Right lobe of liver (tissue), 6 donors: ENCODE results near the gene BTBD17. TPM values are rescaled to one million over a fixed set of nuclear protein-coding genes. Genes with fewer than 3 reads are reported as not detected.

Experiments
- ATAC-seq, 4 donors: fragments of 200-7000 bp; cut with Tn5 transposase; one replicate each; pipeline ENCODE4 v1.9.1; 2020; ENCODE audit warnings: mild to moderate bottlenecking in 4 of 4, moderate library complexity in 4 of 4
- DNase-seq, 3 donors: peaks; one replicate each; pipeline ENCODE4 v3.0.0-alpha.2; 2020
- H3K27ac ChIP-seq, 3 donors: fragments of 200-600 bp; one replicate each; pipeline ENCODE4 v1.8.0; 2022
- H3K27me3 ChIP-seq, 2 donors: fragments of 200-600 bp; one replicate each; pipeline ENCODE4 v1.8.0; 2022
- H3K36me3 ChIP-seq, 4 donors: fragments of 200-600 bp; sonication (generic) in 1 of 4; one replicate each; pipeline versions ENCODE4 v1.5.1 to v1.8.0; 2017 to 2022; ENCODE audit warnings: control low read depth in 1 of 4
- H3K4me1 ChIP-seq, 4 donors: fragments of 200-600 bp; sonication (generic) in 1 of 4; one replicate each; pipeline versions ENCODE4 v1.5.1 to v1.8.0; 2017 to 2022; ENCODE audit warnings: control low read depth in 1 of 4
- H3K4me3 ChIP-seq, 3 donors: fragments of 200-600 bp; one replicate each; pipeline ENCODE4 v1.8.0; 2022
- H3K9me3 ChIP-seq, 4 donors: fragments of 200-600 bp; sonication (generic) in 1 of 4; one replicate each; pipeline versions ENCODE4 v1.5.1 to v1.8.0; 2017 to 2022; ENCODE audit warnings: control low read depth in 1 of 4
- CTCF ChIP-seq, 4 donors: fragments of 200-600 bp in 3 of 4; fragments of 450-650 bp in 1 of 4; IDR thresholded peaks; one replicate each; pipeline versions ENCODE4 v1.5.1 to v1.8.0; 2016 to 2022; ENCODE audit warnings: antibody characterized with exemption in 4 of 4, mild to moderate bottlenecking in 2 of 4
- POLR2A ChIP-seq: fragments of 450-650 bp; IDR thresholded peaks from one replicate; pipeline ENCODE4 v1.6.1; 2017; ENCODE audit warnings: antibody characterized with exemption, mild to moderate bottlenecking
- WGBS: methylation state at CpG from one replicate; pipeline ENCODE4 v1.1.6; 2018; ENCODE audit warnings: low coverage, low lambda C conversion rate; ENCODE audit not compliant: insufficient coverage; ENCODE audit errors: missing lambda C conversion rate; 5-methylcytosine and 5-hydroxymethylcytosine counted together
- intact Hi-C, 2 donors: fragments of 100-400 bp; cut with DNase I; formaldehyde crosslinking; loops; one replicate each; pipeline versions ENCODE4 v1.11.2 to v1.14.1; 2022
- total RNA-seq, 6 experiments: library from RNA; depleted of rRNA in 2 of 6; stranded (reverse); fragments of >200 nt in 2 of 6; fragmentation: NEBNext Ultra II Directional in 3 of 6; extraction: Animal tissue kit (Norgen Biotek cat#: 25700) in 3 of 6; gene quantifications; one replicate each; pipeline versions ENCODE4 v1.1.0 to v1.2.4, GENCODE V29; 2016 to 2023
- donor health status: DM: no; HTN: yes; CAD: no.
- donor health status: DM: no; HTN: no; CAD: no.
- donor health status: DM: no; HTN: no; CAD: no.
- donor health status: DM: no; HTN: yes; CAD: no.
- donor health status: DM: no; HTN: yes; CAD: no.

BTBD17 gene
- total RNA-seq, 6 experiments from 2014 or later, result not detected

GRCh38 chr17:74325743-74326379, 35.8 kb downstream of the BTBD17 start, which contains the start of gene KIF19:
TSS of gene KIF19 (plus strand) at chr17:74326226. CDS start at chr17:74326350, 124 bp downstream.
- DNase-seq, result peak in 1 of 3 donors; percentile 50
- H3K27me3 ChIP-seq, result no peaks in the 10 kb centered on the region
- intact Hi-C loops, result no loop called here
- H3K36me3 ChIP-seq, result no peaks in the 10 kb centered on the region
- peak; percentile 73 to 86 (median 79) for ATAC-seq
- peak within 1 kb of the TSS; percentile 2 to 33 (median 14) for H3K4me3 ChIP-seq
- WGBS, result no CpG with 5 or more reads among the region's 73 CpGs
- TF ChIP-seq CTCF (IDR thresholded peaks at IDR 0.05), result no peak
- no peak for TF ChIP-seq POLR2A
- no peaks in the 10 kb centered on the region for H3K9me3 ChIP-seq
- H3K4me1 ChIP-seq, result peaks cover 0 to 14% (median 0%) of the 10 kb centered on the region in 4 donors
- peak within 1 kb of the TSS in 1 of 3 donors; percentile 24 for H3K27ac ChIP-seq

- DNase-seq, result no peak
- Histone ChIP-seq H3K27me3 (no peaks in the 10 kb centered on the region), H3K36me3 (no peaks in the 10 kb centered on the region), H3K9me3 (no peaks in the 10 kb centered on the region), H3K4me1 (peaks cover 0 to 14% (median 0%) of the 10 kb centered on the region in 4 donors), H3K27ac (peak overlapping the region in 1 of 3 donors; percentile 24), H3K4me3 (no peak overlapping the region)
- intact Hi-C loops, result no loop called here
- 18% methylated on average over 7 of the region's 11 CpGs for WGBS
- TF ChIP-seq CTCF (IDR thresholded peaks at IDR 0.05) (no peak), POLR2A (no peak)
- peak; percentile 19 to 44 (median 36) for ATAC-seq
Measured at GRCh38 chr17:74325376-74325742, 36.3 kb downstream of the BTBD17 start.

GRCh38 chr17:74324521-74324920, 37.1 kb downstream of the BTBD17 start:
- no peaks in the 10 kb centered on the region for H3K36me3 ChIP-seq
- no peaks in the 10 kb centered on the region for H3K27me3 ChIP-seq
- no peak for TF ChIP-seq CTCF (IDR thresholded peaks at IDR 0.05)
- no peak for TF ChIP-seq POLR2A
- peaks cover 0 to 14% (median 0%) of the 10 kb centered on the region in 4 donors for H3K4me1 ChIP-seq
- no peak for ATAC-seq
- no peak overlapping the region for H3K27ac ChIP-seq
- 68% methylated on average over 6 of the region's 6 CpGs for WGBS
- no peak overlapping the region for H3K4me3 ChIP-seq
- DNase-seq, result no peak
- intact Hi-C loops, result no loop called here
- H3K9me3 ChIP-seq, result no peaks in the 10 kb centered on the region

- Histone ChIP-seq H3K27ac (no peak overlapping the region), H3K4me1 (no peaks in the 10 kb centered on the region), H3K4me3 (no peak overlapping the region), H3K36me3 (no peaks in the 10 kb centered on the region), H3K27me3 (no peaks in the 10 kb centered on the region), H3K9me3 (no peaks in the 10 kb centered on the region)
- TF ChIP-seq POLR2A, result no peak
- TF ChIP-seq CTCF (IDR thresholded peaks at IDR 0.05), result no peak
- WGBS, result 56% methylated on average over 5 of the region's 10 CpGs
- no peak for DNase-seq
- no peak for ATAC-seq
- intact Hi-C loops, result no loop called here
Measured at GRCh38 chr17:74318391-74318790, 43.3 kb downstream of the BTBD17 start.
